SK-MEL-5 (cell line): Measurements from ENCODE around the gene SARDH. TPM values are rescaled to one million over a fixed set of nuclear protein-coding genes. Genes with fewer than 3 reads are reported as not detected.
"Not testable (repeated sequence)": the region's sequence is repeated elsewhere in the genome, so short reads cannot be mapped to it uniquely, and the experiment has no call there.

Experiments
- DNase-seq: peaks from one replicate; pipeline ENCODE4 v3.0.0-alpha.2; 2016; ENCODE audit warnings: low read depth, low spot score
- in situ Hi-C: cut with HindIII; loops from 2 replicates; pipeline ENCODE4 v1.10.0; 2016; ENCODE audit warnings: low sequenced_read_pairs, high pct_unique_total_duplicates, low pct_unique_long_range_greater_than_20kb
- total RNA-seq: library from RNA; depleted of rRNA; stranded (reverse); fragments of >200 nt; shearing (Covaris generic); gene quantifications from 2 replicates; pipeline ENCODE4 v1.2.3, GENCODE V29; 2014

The SARDH gene
- total RNA-seq, 1 experiment from 2014 or later = 0.61 TPM

- DNase-seq = no peak
- in situ Hi-C loops = no loop called here
These were observed 52.2 kb downstream of the SARDH start for GRCh38 chr9:133685653-133686609.

GRCh38 chr9:133684936-133685361 is 53.2 kb downstream of the SARDH start:
- in situ Hi-C loops = no loop called here
- no peak for DNase-seq

- in situ Hi-C loops = no loop called here
- DNase-seq = no peak
These were observed 53.8 kb downstream of the SARDH start for GRCh38 chr9:133684121-133684935.

GRCh38 chr9:133683586-133684120 is 54.5 kb downstream of the SARDH start:
- in situ Hi-C loops = no loop called here
- no peak for DNase-seq

- in situ Hi-C loops = no loop called here
- no peak for DNase-seq
These were observed 55.1 kb downstream of the SARDH start for GRCh38 chr9:133682818-133683585.

GRCh38 chr9:133681658-133682306 is 56.4 kb downstream of the SARDH start:
- no peak for DNase-seq
- in situ Hi-C loops = no loop called here

- DNase-seq = no peak
- in situ Hi-C loops = no loop called here
These were observed 57.0 kb downstream of the SARDH start for GRCh38 chr9:133680976-133681657.

GRCh38 chr9:133680250-133680975 is 57.7 kb downstream of the SARDH start:
- in situ Hi-C loops = no loop called here

GRCh38 chr9:133679466-133680061 is 58.6 kb downstream of the SARDH start:
- in situ Hi-C loops = no loop called here

More at GRCh38 chr9:133680250-133680975, 57.7 kb downstream of the SARDH start:
- DNase-seq = no peak

GRCh38 chr9:133679056-133679455 is 59.1 kb downstream of the SARDH start:
- in situ Hi-C loops = no loop called here
- DNase-seq = no peak

More at GRCh38 chr9:133679466-133680061, 58.6 kb downstream of the SARDH start:
- no peak for DNase-seq

- no peak for DNase-seq
- in situ Hi-C loops = no loop called here
These were observed 60.8 kb downstream of the SARDH start for GRCh38 chr9:133677126-133678010.

- DNase-seq = no peak
- in situ Hi-C loops = no loop called here
These were observed 61.7 kb downstream of the SARDH start for GRCh38 chr9:133676450-133676849.

- DNase-seq, in situ Hi-C loops: not testable (repeated sequence)
These were observed 62.4 kb downstream of the SARDH start for GRCh38 chr9:133675796-133676195.

GRCh38 chr9:133674091-133674490 is 64.1 kb downstream of the SARDH start:
- DNase-seq = no peak
- in situ Hi-C loops = no loop called here

- DNase-seq = no peak
- in situ Hi-C loops = no loop called here
These were observed 64.9 kb downstream of the SARDH start for GRCh38 chr9:133673258-133673655.
